Left ventricle myocardium inferior (tissue), 1 donor: Measurements from ENCODE around the gene TMEM132D. TPM values are rescaled to one million over a fixed set of nuclear protein-coding genes. Genes with fewer than 3 reads are reported as not detected.

Experiments used
- DNase-seq: peaks from one replicate; pipeline ENCODE4 v3.0.0-alpha.2; 2020
- H3K27ac ChIP-seq: fragments of 200-600 bp; replicated peaks from 2 replicates; pipeline ENCODE4 v1.8.0; 2021
- H3K27me3 ChIP-seq: fragments of 200-600 bp; 2 replicates; pipeline ENCODE4 v1.8.0; 2021; ENCODE audit warnings: low read depth
- H3K36me3 ChIP-seq: fragments of 200-600 bp; 2 replicates; pipeline ENCODE4 v1.8.0; 2021
- H3K4me1 ChIP-seq: fragments of 200-600 bp; 2 replicates; pipeline ENCODE4 v1.8.0; 2021
- H3K4me3 ChIP-seq: fragments of 200-600 bp; 2 replicates; pipeline ENCODE4 v1.8.0; 2021; ENCODE audit warnings: mild to moderate bottlenecking, moderate library complexity
- H3K9me3 ChIP-seq: fragments of 200-600 bp; replicated peaks from 2 replicates; pipeline ENCODE4 v1.8.0; 2021
- CTCF ChIP-seq: fragments of 200-600 bp; IDR thresholded peaks from 2 replicates; pipeline ENCODE4 v1.8.0; 2021; ENCODE audit warnings: antibody characterized with exemption, mild to moderate bottlenecking, borderline replicate concordance
- intact Hi-C: fragments of 100-400 bp; cut with micrococcal nuclease; formaldehyde crosslinking; loops from one replicate; pipeline ENCODE4 v1.11.0; 2022
- total RNA-seq: library from RNA; stranded (reverse); fragmentation: NEBNext Ultra II Directional; extraction: Animal tissue kit (Norgen Biotek cat#: 25700); gene quantifications from one replicate; pipeline ENCODE4 v1.2.1, GENCODE V29; 2021
- donor health status: DM: no; HTN: yes; CAD: no; lungs with severe emphysema.

The TMEM132D gene
- total RNA-seq, 1 donor from 2014 or later: not detected

- H3K4me3 ChIP-seq: no peak overlapping the region
- intact Hi-C loops: no loop called here
- no peak for TF ChIP-seq CTCF
Measured at GRCh38 chr12:129169928-129170327, 733.9 kb downstream of the TMEM132D start.

GRCh38 chr12:129163861-129164260 is 740.0 kb downstream of the TMEM132D start:
- intact Hi-C loops: no loop called here
- no peak for DNase-seq
- Histone ChIP-seq H3K9me3 (peaks cover 9% of the 10 kb centered on the region), H3K4me3 (no peak overlapping the region), H3K27me3 (peaks cover 15% of the 10 kb centered on the region), H3K27ac (no peak overlapping the region), H3K4me1 (no peaks in the 10 kb centered on the region), H3K36me3 (no peaks in the 10 kb centered on the region)
- TF ChIP-seq CTCF: no peak

More at GRCh38 chr12:129169928-129170327, 733.9 kb downstream of the TMEM132D start:
- H3K4me1 ChIP-seq: no peaks in the 10 kb centered on the region
- DNase-seq: no peak
- peaks cover 7% of the 10 kb centered on the region for H3K27me3 ChIP-seq
- peaks cover 17% of the 10 kb centered on the region for H3K9me3 ChIP-seq
- no peak overlapping the region for H3K27ac ChIP-seq
- H3K36me3 ChIP-seq: no peaks in the 10 kb centered on the region

GRCh38 chr12:129163461-129163860 is 740.4 kb downstream of the TMEM132D start:
- H3K36me3 ChIP-seq: no peaks in the 10 kb centered on the region
- H3K27me3 ChIP-seq: peaks cover 14% of the 10 kb centered on the region
- intact Hi-C loops: no loop called here
- H3K27ac ChIP-seq: no peak overlapping the region
- H3K4me1 ChIP-seq: no peaks in the 10 kb centered on the region
- DNase-seq: no peak
- no peak overlapping the region for H3K4me3 ChIP-seq
- TF ChIP-seq CTCF: no peak
- H3K9me3 ChIP-seq: peaks cover 9% of the 10 kb centered on the region

- H3K27ac ChIP-seq: no peak overlapping the region
- no peak for TF ChIP-seq CTCF
- H3K36me3 ChIP-seq: no peaks in the 10 kb centered on the region
- H3K4me1 ChIP-seq: no peaks in the 10 kb centered on the region
- no peak overlapping the region for H3K4me3 ChIP-seq
- H3K9me3 ChIP-seq: peaks cover 9% of the 10 kb centered on the region
- DNase-seq: no peak
- intact Hi-C loops: no loop called here
- H3K27me3 ChIP-seq: peaks cover 18% of the 10 kb centered on the region
Measured at GRCh38 chr12:129162805-129163204, 741.0 kb downstream of the TMEM132D start.

DNA sequence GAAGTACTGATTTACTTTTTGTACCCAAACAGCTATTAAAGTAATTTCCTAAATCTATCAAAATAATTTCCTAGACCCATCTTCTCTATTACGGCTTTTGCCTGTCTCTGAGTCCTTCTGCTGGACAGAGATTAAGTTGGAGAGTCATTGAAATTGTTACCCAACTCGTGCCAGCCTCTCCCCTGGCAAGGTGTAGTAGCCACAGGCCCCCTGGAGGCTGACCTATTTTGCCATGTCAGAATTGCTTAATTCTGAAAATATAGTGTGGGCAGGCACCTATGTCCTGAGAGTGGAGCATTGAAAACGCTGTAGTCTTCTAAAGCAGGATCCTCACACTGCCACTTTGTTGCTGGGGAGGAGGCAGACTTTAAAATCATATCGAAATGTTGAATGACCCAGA is 742.3 kb downstream of the TMEM132D start:
- no peaks in the 10 kb centered on the region for H3K4me1 ChIP-seq
- no peaks in the 10 kb centered on the region for H3K36me3 ChIP-seq
- no peak for TF ChIP-seq CTCF
- peaks cover 18% of the 10 kb centered on the region for H3K27me3 ChIP-seq
- intact Hi-C loops: no loop called here
- no peak overlapping the region for H3K27ac ChIP-seq
- no peak overlapping the region for H3K4me3 ChIP-seq
- DNase-seq: no peak
- peaks cover 9% of the 10 kb centered on the region for H3K9me3 ChIP-seq

DNA sequence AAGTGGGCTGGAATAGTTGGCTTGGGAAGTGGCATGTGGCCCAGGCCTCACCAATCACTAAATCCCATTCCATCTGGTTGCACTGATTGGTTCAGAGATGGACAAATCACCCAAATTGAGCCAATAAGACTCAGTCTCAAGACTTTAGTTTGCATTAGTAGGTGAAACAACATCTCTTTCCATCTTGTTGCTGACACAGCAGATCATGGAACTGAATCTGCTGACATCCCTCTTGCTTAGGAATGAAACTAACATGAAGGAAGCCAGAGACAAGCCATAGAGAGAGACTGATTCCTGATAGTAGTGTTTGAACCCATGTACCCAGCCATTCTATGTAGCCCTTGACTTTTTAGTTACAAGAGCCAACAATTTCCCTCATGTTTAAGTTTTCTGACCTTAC is 743.5 kb downstream of the TMEM132D start:
- TF ChIP-seq CTCF: no peak
- no peaks in the 10 kb centered on the region for H3K36me3 ChIP-seq
- no peak overlapping the region for H3K27ac ChIP-seq
- no peak for DNase-seq
- H3K4me3 ChIP-seq: no peak overlapping the region
- H3K9me3 ChIP-seq: peaks cover 9% of the 10 kb centered on the region
- no peaks in the 10 kb centered on the region for H3K4me1 ChIP-seq
- intact Hi-C loops: no loop called here
- peaks cover 24% of the 10 kb centered on the region for H3K27me3 ChIP-seq
